Upper lobe of left lung (tissue), 4 donors: ENCODE results near the gene RNASE7.

Experiments
- CTCF ChIP-seq, 6 experiments: fragments of 450-650 bp in 4 of 6; fragments of 200-600 bp in 2 of 6; sonication (generic) in 2 of 6; IDR thresholded peaks; one replicate each; pipeline ENCODE4 v1.5.1; 2016 to 2019; ENCODE audit warnings: antibody characterized with exemption in 6 of 6
- EP300 ChIP-seq, 4 donors: sonication (generic); formaldehyde crosslinking; IDR thresholded peaks; one replicate each; pipeline ENCODE4 v1.5.1; 2017; ENCODE audit warnings: antibody characterized with exemption in 4 of 4, control low read depth in 2 of 4
- POLR2A ChIP-seq, 4 donors: fragments of 450-650 bp; IDR thresholded peaks; one replicate each; pipeline ENCODE4 v1.5.1; 2016 to 2017; ENCODE audit warnings: antibody characterized with exemption in 4 of 4, mild to moderate bottlenecking in 2 of 4
- POLR2AphosphoS5 ChIP-seq, 2 donors: sonication (generic); formaldehyde crosslinking; IDR thresholded peaks; one replicate each; pipeline ENCODE4 v1.5.1; 2017; ENCODE audit warnings: antibody characterized with exemption in 2 of 2

- no peak for TF ChIP-seq POLR2A (IDR thresholded peaks at IDR 0.05)
- no peak for TF ChIP-seq EP300 (IDR thresholded peaks at IDR 0.05)
- no peak for TF ChIP-seq CTCF (IDR thresholded peaks at IDR 0.05)
- TF ChIP-seq POLR2AphosphoS5 (IDR thresholded peaks at IDR 0.05), result no peak
Measured at GRCh38 chr14:21091821-21092272, 49.7 kb downstream of the RNASE7 start.
